Uterus (tissue), 4 donors: ENCODE results near the gene TXNDC11. TPM values are rescaled to one million over a fixed set of nuclear protein-coding genes. Genes with fewer than 3 reads are reported as not detected.
A peak's percentile ranks its signal among the peaks of the same experiment; 100 is the strongest.

ENCODE experiments used
- DNase-seq, 2 donors: peaks; one replicate each; pipeline ENCODE4 v3.0.0-alpha.2; 2019 to 2020
- H3K27ac ChIP-seq, 2 donors: fragments of 200-600 bp; sonication (generic); 1 replicate in 1 of 2; 2 replicates in 1 of 2; pipeline ENCODE4 v1.5.1; 2016 to 2018
- H3K27me3 ChIP-seq, 2 donors: fragments of 200-600 bp; sonication (generic); one replicate each; pipeline ENCODE4 v1.5.1; 2018 to 2019; ENCODE audit warnings: control low read depth in 1 of 2
- H3K36me3 ChIP-seq, 2 donors: fragments of 200-600 bp; sonication (generic); one replicate each; pipeline ENCODE4 v1.5.1; 2019; ENCODE audit warnings: control low read depth in 1 of 2
- H3K4me1 ChIP-seq, 2 donors: fragments of 200-600 bp; sonication (generic); one replicate each; pipeline ENCODE4 v1.5.1; 2018 to 2019; ENCODE audit warnings: control low read depth in 1 of 2
- H3K4me3 ChIP-seq, 2 donors: fragments of 200-600 bp; sonication (generic); 1 replicate in 1 of 2; 2 replicates in 1 of 2; pipeline ENCODE4 v1.5.1; 2018 to 2019; ENCODE audit warnings: mild to moderate bottlenecking in 1 of 2
- H3K9me3 ChIP-seq, 2 donors: fragments of 200-600 bp; sonication (generic); one replicate each; pipeline ENCODE4 v1.5.1; 2019; ENCODE audit warnings: control low read depth in 1 of 2
- CTCF ChIP-seq, 4 experiments: fragments of 200-600 bp in 2 of 4; fragments of 450-650 bp in 2 of 4; sonication (generic) in 2 of 4; IDR thresholded peaks; one replicate each; pipeline ENCODE4 v1.5.1; 2016 to 2019; ENCODE audit warnings: antibody characterized with exemption in 4 of 4, mild to moderate bottlenecking in 2 of 4, moderate library complexity in 1 of 4
- POLR2A ChIP-seq, 2 donors: fragments of 450-650 bp; IDR thresholded peaks; one replicate each; pipeline ENCODE4 v1.6.1; 2016; ENCODE audit warnings: antibody characterized with exemption in 2 of 2, mild to moderate bottlenecking in 1 of 2, moderate library complexity in 1 of 2
- intact Hi-C: fragments of 100-400 bp; cut with DNase I; formaldehyde crosslinking; loops from one replicate; pipeline ENCODE4 v1.15.1; 2023; ENCODE audit warnings: low total_unique reads
- total RNA-seq, 4 donors: library from RNA; depleted of rRNA in 3 of 4; stranded (reverse); fragments of >200 nt in 3 of 4; gene quantifications; one replicate each; pipeline versions ENCODE4 v1.1.0 to v1.2.4, GENCODE V29; 2014 to 2023
- donor health status: DM: yes; HTN: yes; CAD: no.

The TXNDC11 gene
- total RNA-seq, 4 donors from 2014 or later: 6.1 to 52.0 (median 40.0) TPM

GRCh38 chr16:11747949-11748403 is 5.3 kb upstream of the TXNDC11 start:
- Histone ChIP-seq H3K9me3 (no peaks in the 10 kb centered on the region), H3K36me3 (no peaks in the 10 kb centered on the region), H3K27me3 (no peaks in the 10 kb centered on the region), H3K27ac (no peak overlapping the region), H3K4me3 (no peak overlapping the region), H3K4me1 (no peaks in the 10 kb centered on the region)
- intact Hi-C loops: no loop called here
- TF ChIP-seq POLR2A (IDR thresholded peaks at IDR 0.05): no peak
- no peak for TF ChIP-seq CTCF (IDR thresholded peaks at IDR 0.05)
- DNase-seq: no peak

GRCh38 chr16:11744075-11744470 is 1.4 kb upstream of the TXNDC11 start:
- no peaks in the 10 kb centered on the region for H3K36me3 ChIP-seq
- peaks cover 0 to 8% of the 10 kb centered on the region in 2 donors for H3K4me1 ChIP-seq
- peak overlapping the region; percentile 95 to 97 for H3K27ac ChIP-seq
- H3K27me3 ChIP-seq: no peaks in the 10 kb centered on the region
- no peak overlapping the region for H3K4me3 ChIP-seq
- TF ChIP-seq POLR2A (IDR thresholded peaks at IDR 0.05): no peak
- no peak for TF ChIP-seq CTCF (IDR thresholded peaks at IDR 0.05)
- DNase-seq: no peak
- no peaks in the 10 kb centered on the region for H3K9me3 ChIP-seq
- intact Hi-C loops: no loop called here

GRCh38 chr16:11743308-11744074 is 834 bp upstream of the TXNDC11 start:
- Histone ChIP-seq H3K4me1 (peaks cover 0 to 8% of the 10 kb centered on the region in 2 donors), H3K27me3 (no peaks in the 10 kb centered on the region), H3K27ac (peak overlapping the region; percentile 95 to 97), H3K4me3 (peak overlapping the region; percentile 50 to 52), H3K36me3 (no peaks in the 10 kb centered on the region), H3K9me3 (no peaks in the 10 kb centered on the region)
- intact Hi-C loops: no loop called here
- peak; percentile 44 to 62 for DNase-seq
- TF ChIP-seq POLR2A (IDR thresholded peaks at IDR 0.05) (no peak), CTCF (IDR thresholded peaks at IDR 0.05) (no peak)

- peak overlapping the region; percentile 76 to 98 for H3K4me3 ChIP-seq
- TF ChIP-seq CTCF (IDR thresholded peaks at IDR 0.05) (no peak), POLR2A (IDR thresholded peaks at IDR 0.05) (no peak)
- no peaks in the 10 kb centered on the region for H3K27me3 ChIP-seq
- peak overlapping the region; percentile 95 to 97 for H3K27ac ChIP-seq
- H3K9me3 ChIP-seq: no peaks in the 10 kb centered on the region
- peak; percentile 39 to 44 for DNase-seq
- H3K36me3 ChIP-seq: no peaks in the 10 kb centered on the region
- H3K4me1 ChIP-seq: peaks cover 0 to 8% of the 10 kb centered on the region in 2 donors
- intact Hi-C loops: no loop called here
Observed at GRCh38 chr16:11742093-11742535, 543 bp downstream of the TXNDC11 start.

GRCh38 chr16:11740567-11740966 is 2.1 kb downstream of the TXNDC11 start:
- DNase-seq: no peak
- H3K27me3 ChIP-seq: no peaks in the 10 kb centered on the region
- no peaks in the 10 kb centered on the region for H3K36me3 ChIP-seq
- peaks cover 4 to 8% of the 10 kb centered on the region in 2 donors for H3K4me1 ChIP-seq
- H3K27ac ChIP-seq: peak overlapping the region in 1 of 2 donors; percentile 95
- TF ChIP-seq POLR2A (IDR thresholded peaks at IDR 0.05) (no peak), CTCF (IDR thresholded peaks at IDR 0.05) (no peak)
- peak overlapping the region in 1 of 2 donors; percentile 98 for H3K4me3 ChIP-seq
- intact Hi-C loops: no loop called here
- H3K9me3 ChIP-seq: no peaks in the 10 kb centered on the region
